HepG2 (cell line): ENCODE data around the gene OSM.

Source experiments
- CREB1 ChIP-seq, 2 experiments: fragments of 450-650 bp in 1 of 2; IDR thresholded peaks; 2 replicates each; pipeline ENCODE4 v1.6.1; 2016 to 2017; ENCODE audit warnings: control low read depth in 1 of 2, mild to moderate bottlenecking in 1 of 2, missing compliant biosample characterization in 1 of 2, missing genetic modification characterization in 1 of 2
- FUBP1 ChIP-seq: sonication (generic); formaldehyde crosslinking; IDR thresholded peaks from 2 replicates; pipeline ENCODE4 v1.5.1; 2020; ENCODE audit warnings: missing genetic modification reagents, mild to moderate bottlenecking, borderline replicate concordance
- GABPA ChIP-seq, 2 experiments: IDR thresholded peaks; 2 replicates each; pipeline ENCODE4 v1.6.1; 2011 to 2016; ENCODE audit warnings: low read depth in 2 of 2, low read length in 1 of 2, missing biosample characterization in 1 of 2, missing genetic modification characterization in 1 of 2
- NR2C2 ChIP-seq: sonication (generic); formaldehyde crosslinking; IDR thresholded peaks from 2 replicates; pipeline ENCODE4 v1.4.0; 2020; ENCODE audit warnings: missing genetic modification reagents, mild to moderate bottlenecking, moderate library complexity, borderline replicate concordance
- ZBTB38 ChIP-seq: sonication (generic); formaldehyde crosslinking; IDR thresholded peaks from 2 replicates; pipeline ENCODE4 v1.5.1; 2020; ENCODE audit warnings: mild to moderate bottlenecking, missing genetic modification reagents

- TF ChIP-seq ZBTB38 (CRISPR knock-in tag): no peak
- no peak for TF ChIP-seq GABPA (IDR thresholded peaks at IDR 0.05; ENCODE audit: low read depth, low read length)
- TF ChIP-seq GABPA (CRISPR knock-in tag; IDR thresholded peaks at IDR 0.05; ENCODE audit: low read depth): no peak
- no peak for TF ChIP-seq CREB1 (IDR thresholded peaks at IDR 0.05)
- TF ChIP-seq CREB1 (CRISPR knock-in tag; IDR thresholded peaks at IDR 0.05): no peak
- no peak for TF ChIP-seq FUBP1 (CRISPR knock-in tag)
- TF ChIP-seq NR2C2: no peak
Observed at GRCh38 chr22:30284172-30284571, 17.5 kb upstream of the OSM start.
